ENCODE results near the gene TREM1. TPM values are rescaled to one million over a fixed set of nuclear protein-coding genes. Genes with fewer than 3 reads are reported as not detected.
A peak's percentile ranks its signal among the peaks of the same experiment; 100 is the strongest.

TREM1 gene
- total RNA-seq, 2 donors from 2014 or later, result 1.4 TPM; not detected in 1

DNA sequence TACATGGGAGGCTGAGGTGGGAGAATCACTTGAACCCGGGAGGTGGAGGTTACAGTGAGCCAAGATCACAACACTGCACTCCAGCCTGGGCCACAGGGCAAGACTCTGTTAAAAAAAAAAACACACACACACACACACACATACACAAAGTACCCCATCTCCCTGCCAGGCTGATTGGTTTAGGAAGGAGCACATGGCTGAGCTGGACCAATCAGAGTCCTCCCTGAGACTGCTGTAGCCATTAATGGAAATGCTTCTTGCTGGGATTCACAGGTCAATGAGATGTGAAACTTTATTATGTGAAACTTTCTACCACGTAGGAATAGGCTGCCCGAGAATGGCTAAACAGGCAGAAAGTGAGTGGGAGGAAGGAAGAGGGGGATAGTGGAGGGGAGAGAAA, 2.9 kb downstream of the TREM1 start:
- Histone ChIP-seq H3K27ac (no peak overlapping the region), H3K9ac (ENCODE audit: low read depth in 2 of 2, low read length in 2 of 2) (no peak overlapping the region), H3K9me3 (no peaks in the 10 kb centered on the region), H3K36me3 (no peaks in the 10 kb centered on the region), H3K4me3 (no peak overlapping the region), H3K27me3 (no peaks in the 10 kb centered on the region), H3K4me1 (no peaks in the 10 kb centered on the region)
- TF ChIP-seq, protein P1, sequence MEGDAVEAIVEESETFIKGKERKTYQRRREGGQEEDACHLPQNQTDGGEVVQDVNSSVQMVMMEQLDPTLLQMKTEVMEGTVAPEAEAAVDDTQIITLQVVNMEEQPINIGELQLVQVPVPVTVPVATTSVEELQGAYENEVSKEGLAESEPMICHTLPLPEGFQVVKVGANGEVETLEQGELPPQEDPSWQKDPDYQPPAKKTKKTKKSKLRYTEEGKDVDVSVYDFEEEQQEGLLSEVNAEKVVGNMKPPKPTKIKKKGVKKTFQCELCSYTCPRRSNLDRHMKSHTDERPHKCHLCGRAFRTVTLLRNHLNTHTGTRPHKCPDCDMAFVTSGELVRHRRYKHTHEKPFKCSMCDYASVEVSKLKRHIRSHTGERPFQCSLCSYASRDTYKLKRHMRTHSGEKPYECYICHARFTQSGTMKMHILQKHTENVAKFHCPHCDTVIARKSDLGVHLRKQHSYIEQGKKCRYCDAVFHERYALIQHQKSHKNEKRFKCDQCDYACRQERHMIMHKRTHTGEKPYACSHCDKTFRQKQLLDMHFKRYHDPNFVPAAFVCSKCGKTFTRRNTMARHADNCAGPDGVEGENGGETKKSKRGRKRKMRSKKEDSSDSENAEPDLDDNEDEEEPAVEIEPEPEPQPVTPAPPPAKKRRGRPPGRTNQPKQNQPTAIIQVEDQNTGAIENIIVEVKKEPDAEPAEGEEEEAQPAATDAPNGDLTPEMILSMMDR (IDR thresholded peaks at IDR 0.05), result no peak
- no peak for DNase-seq
- intact Hi-C loops (cut with DNase I), result no loop called here

DNA sequence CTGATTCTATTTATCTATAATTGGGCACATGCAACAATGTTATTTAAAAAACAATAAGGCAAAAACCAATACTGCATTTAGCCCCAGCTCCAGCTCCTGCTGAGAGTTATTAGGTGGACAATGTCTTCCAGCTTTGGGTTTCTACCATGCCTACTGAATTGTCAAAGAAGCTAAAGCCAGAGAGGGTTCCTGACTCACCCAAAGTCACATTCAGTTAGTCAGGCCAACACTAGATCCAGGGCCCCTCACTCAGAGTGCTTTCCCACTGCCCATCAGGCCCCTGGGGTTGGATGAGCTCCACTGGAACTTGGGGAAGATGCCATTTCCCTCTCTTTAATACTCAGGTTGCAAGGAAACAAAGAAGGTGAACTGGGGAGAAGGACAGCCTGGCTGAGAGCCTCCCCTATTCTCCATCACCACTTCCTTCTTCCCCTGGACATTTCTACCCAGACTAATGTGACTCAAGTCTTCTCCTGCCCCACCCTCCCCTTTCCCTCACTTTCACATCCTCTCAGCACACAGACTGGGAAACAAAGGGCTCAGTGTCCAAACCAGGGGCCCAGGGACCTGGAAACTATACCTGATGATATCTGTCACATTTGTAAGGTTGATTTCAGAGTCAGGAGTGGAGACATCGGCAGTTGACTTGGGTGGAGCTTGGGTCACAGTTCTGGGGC, 6.0 kb downstream of the TREM1 start:
- TF ChIP-seq, protein P1 (IDR thresholded peaks at IDR 0.05), result no peak
- intact Hi-C loops (cut with DNase I), result no loop called here

DNA sequence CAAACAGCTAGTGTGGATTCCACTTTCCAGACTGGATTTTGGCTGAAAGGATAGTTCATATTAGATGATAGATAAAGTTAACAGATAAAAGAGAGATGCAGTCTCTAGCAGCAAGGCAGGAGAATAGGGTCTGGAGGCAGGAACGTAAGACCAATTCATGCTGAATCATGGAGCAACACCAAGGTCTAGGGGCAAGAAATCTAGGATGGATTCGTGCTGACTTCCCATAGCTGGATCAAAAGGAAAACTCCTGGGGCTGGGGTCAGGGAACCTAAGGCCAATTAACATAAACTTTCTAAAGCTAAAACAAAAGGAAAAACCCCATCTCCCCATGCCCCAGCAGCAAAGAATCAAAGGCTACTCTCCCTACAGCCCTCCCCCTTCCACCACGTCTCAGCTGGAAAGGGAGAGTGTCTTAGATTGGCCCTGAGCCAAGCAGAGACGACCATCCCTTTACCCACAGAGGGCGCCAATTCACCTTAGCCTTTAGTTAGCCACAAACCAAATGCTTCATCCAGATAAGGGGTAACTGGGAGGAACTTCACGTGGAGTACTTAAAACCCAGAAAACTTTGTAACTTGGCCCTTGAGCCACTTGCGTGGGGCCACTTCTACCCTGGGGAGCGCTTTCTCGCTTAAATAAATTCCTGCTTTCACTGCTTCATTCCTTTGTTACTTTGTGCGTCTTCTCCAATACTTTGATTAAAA, 7.6 kb downstream of the TREM1 start:
- Histone ChIP-seq H3K27ac (no peak overlapping the region), H3K27me3 (no peaks in the 10 kb centered on the region), H3K9ac (ENCODE audit: low read depth in 2 of 2, low read length in 2 of 2) (no peak overlapping the region), H3K4me1 (no peaks in the 10 kb centered on the region), H3K4me3 (no peak overlapping the region), H3K36me3 (no peaks in the 10 kb centered on the region), H3K9me3 (no peaks in the 10 kb centered on the region)
- intact Hi-C loops (cut with DNase I), result no loop called here
- peak; percentile 59 for DNase-seq
- TF ChIP-seq, protein P1 (IDR thresholded peaks at IDR 0.05), result peak; percentile 33

More for the DNA sequence above, 6.0 kb downstream of the TREM1 start:
- DNase-seq, result no peak
- no peaks in the 10 kb centered on the region for H3K27me3 ChIP-seq
- H3K36me3 ChIP-seq, result no peaks in the 10 kb centered on the region
- no peaks in the 10 kb centered on the region for H3K9me3 ChIP-seq
- H3K4me1 ChIP-seq, result no peaks in the 10 kb centered on the region
- no peak overlapping the region for H3K27ac ChIP-seq
- H3K4me3 ChIP-seq, result no peak overlapping the region
- H3K9ac ChIP-seq (ENCODE audit: low read depth in 2 of 2, low read length in 2 of 2), result no peak overlapping the region

DNA sequence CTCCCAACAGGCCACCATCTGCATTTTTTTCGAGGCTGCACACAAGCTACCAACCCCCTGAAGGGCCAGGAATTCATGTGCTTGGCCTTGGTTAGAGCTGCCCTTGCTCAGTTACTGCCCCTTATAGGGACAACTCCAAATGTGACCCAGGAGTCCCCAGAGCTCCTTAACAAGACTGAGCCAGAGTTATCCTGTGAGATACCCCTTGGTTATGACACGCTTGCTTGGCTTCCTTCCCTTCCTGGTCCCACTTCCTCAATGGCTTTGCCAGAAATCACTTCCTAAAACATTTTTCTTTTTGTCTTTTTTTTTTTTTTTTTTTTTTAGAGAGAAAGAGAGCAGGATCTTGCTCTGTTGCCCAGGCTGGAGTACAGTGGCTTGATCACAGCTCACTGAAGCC, 8.9 kb downstream of the TREM1 start:
- DNase-seq, result no peak
- intact Hi-C loops (cut with DNase I), result no loop called here

DNA sequence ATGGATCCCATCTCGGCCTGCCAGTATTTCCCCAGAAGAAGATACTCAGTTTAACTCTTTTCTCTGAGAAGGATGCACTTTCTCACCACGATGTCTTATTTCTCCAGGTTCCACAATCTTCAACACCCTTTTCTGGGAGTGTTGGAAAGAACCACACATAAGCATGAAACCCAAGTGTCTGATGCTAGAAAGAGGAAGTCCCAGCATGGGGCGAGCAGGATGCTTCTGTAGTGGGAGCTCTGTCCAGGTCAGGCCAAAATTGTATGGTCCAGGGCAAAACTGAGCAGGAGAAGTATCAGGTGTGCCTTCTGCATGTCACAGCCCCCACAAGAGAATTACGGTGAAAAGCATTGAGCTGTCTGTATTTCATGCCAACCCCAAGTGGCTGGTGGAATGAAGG, 11.0 kb downstream of the TREM1 start:
- intact Hi-C loops (cut with DNase I), result no loop called here
- H3K4me3 ChIP-seq, result no peak overlapping the region
- no peak for DNase-seq
- TF ChIP-seq, protein P1 (IDR thresholded peaks at IDR 0.05), result no peak
- no peaks in the 10 kb centered on the region for H3K27me3 ChIP-seq
- no peaks in the 10 kb centered on the region for H3K9me3 ChIP-seq
- H3K27ac ChIP-seq, result no peak overlapping the region
- H3K36me3 ChIP-seq, result no peaks in the 10 kb centered on the region
- H3K9ac ChIP-seq (ENCODE audit: low read depth in 2 of 2, low read length in 2 of 2), result no peak overlapping the region
- no peaks in the 10 kb centered on the region for H3K4me1 ChIP-seq

More for the DNA sequence above, 8.9 kb downstream of the TREM1 start:
- no peak overlapping the region for H3K27ac ChIP-seq
- H3K27me3 ChIP-seq, result no peaks in the 10 kb centered on the region
- no peaks in the 10 kb centered on the region for H3K9me3 ChIP-seq
- no peak overlapping the region for H3K4me3 ChIP-seq
- no peaks in the 10 kb centered on the region for H3K4me1 ChIP-seq
- H3K36me3 ChIP-seq, result no peaks in the 10 kb centered on the region
- no peak overlapping the region for H3K9ac ChIP-seq (ENCODE audit: low read depth in 2 of 2, low read length in 2 of 2)
- TF ChIP-seq, protein P1 (IDR thresholded peaks at IDR 0.05), result no peak
